Right lobe of liver (tissue), 6 donors: ENCODE results near the gene PIGO. TPM values are rescaled to one million over a fixed set of nuclear protein-coding genes. Genes with fewer than 3 reads are reported as not detected.

Experiments
- ATAC-seq, 4 donors: fragments of 200-7000 bp; cut with Tn5 transposase; one replicate each; pipeline ENCODE4 v1.9.1; 2020; ENCODE audit warnings: mild to moderate bottlenecking in 4 of 4, moderate library complexity in 4 of 4
- DNase-seq, 3 donors: peaks; one replicate each; pipeline ENCODE4 v3.0.0-alpha.2; 2020
- H3K27ac ChIP-seq, 3 donors: fragments of 200-600 bp; one replicate each; pipeline ENCODE4 v1.8.0; 2022
- H3K27me3 ChIP-seq, 2 donors: fragments of 200-600 bp; one replicate each; pipeline ENCODE4 v1.8.0; 2022
- H3K36me3 ChIP-seq, 4 donors: fragments of 200-600 bp; sonication (generic) in 1 of 4; one replicate each; pipeline versions ENCODE4 v1.5.1 to v1.8.0; 2017 to 2022; ENCODE audit warnings: control low read depth in 1 of 4
- H3K4me1 ChIP-seq, 4 donors: fragments of 200-600 bp; sonication (generic) in 1 of 4; one replicate each; pipeline versions ENCODE4 v1.5.1 to v1.8.0; 2017 to 2022; ENCODE audit warnings: control low read depth in 1 of 4
- H3K4me3 ChIP-seq, 3 donors: fragments of 200-600 bp; one replicate each; pipeline ENCODE4 v1.8.0; 2022
- H3K9me3 ChIP-seq, 4 donors: fragments of 200-600 bp; sonication (generic) in 1 of 4; one replicate each; pipeline versions ENCODE4 v1.5.1 to v1.8.0; 2017 to 2022; ENCODE audit warnings: control low read depth in 1 of 4
- CTCF ChIP-seq, 4 donors: fragments of 200-600 bp in 3 of 4; fragments of 450-650 bp in 1 of 4; IDR thresholded peaks; one replicate each; pipeline versions ENCODE4 v1.5.1 to v1.8.0; 2016 to 2022; ENCODE audit warnings: antibody characterized with exemption in 4 of 4, mild to moderate bottlenecking in 2 of 4
- POLR2A ChIP-seq: fragments of 450-650 bp; IDR thresholded peaks from one replicate; pipeline ENCODE4 v1.6.1; 2017; ENCODE audit warnings: antibody characterized with exemption, mild to moderate bottlenecking
- WGBS: methylation state at CpG from one replicate; pipeline ENCODE4 v1.1.6; 2018; ENCODE audit warnings: low coverage, low lambda C conversion rate; ENCODE audit not compliant: insufficient coverage; ENCODE audit errors: missing lambda C conversion rate; 5-methylcytosine and 5-hydroxymethylcytosine counted together
- intact Hi-C, 2 donors: fragments of 100-400 bp; cut with DNase I; formaldehyde crosslinking; loops; one replicate each; pipeline versions ENCODE4 v1.11.2 to v1.14.1; 2022
- total RNA-seq, 6 experiments: library from RNA; depleted of rRNA in 2 of 6; stranded (reverse); fragments of >200 nt in 2 of 6; fragmentation: NEBNext Ultra II Directional in 3 of 6; extraction: Animal tissue kit (Norgen Biotek cat#: 25700) in 3 of 6; gene quantifications; one replicate each; pipeline versions ENCODE4 v1.1.0 to v1.2.4, GENCODE V29; 2016 to 2023
- donor health status: DM: no; HTN: yes; CAD: no.
- donor health status: DM: no; HTN: no; CAD: no.
- donor health status: DM: no; HTN: no; CAD: no.
- donor health status: DM: no; HTN: yes; CAD: no.
- donor health status: DM: no; HTN: yes; CAD: no.

PIGO gene
- total RNA-seq, 6 experiments from 2014 or later = 11.5 to 18.0 (median 15.6) TPM

GRCh38 chr9:35067056-35067455 lies 29.3 kb downstream of the PIGO start:
- Histone ChIP-seq H3K27me3 (no peaks in the 10 kb centered on the region), H3K9me3 (no peaks in the 10 kb centered on the region), H3K4me1 (peaks cover 0 to 30% (median 12%) of the 10 kb centered on the region in 4 donors), H3K36me3 (peaks cover 22 to 71% (median 52%) of the 10 kb centered on the region in 4 donors), H3K27ac (no peak overlapping the region), H3K4me3 (no peak overlapping the region)
- ATAC-seq (no peak), DNase-seq (no peak)
- no peak for TF ChIP-seq CTCF (IDR thresholded peaks at IDR 0.05)
- no peak for TF ChIP-seq POLR2A
- 100% methylated on average over 1 of the region's 1 CpG for WGBS
- intact Hi-C loops = no loop called here

GRCh38 chr9:35060548-35061207 lies 35.7 kb downstream of the PIGO start:
- H3K4me1 ChIP-seq = no peaks in the 10 kb centered on the region
- H3K36me3 ChIP-seq = peaks cover 56 to 100% (median 81%) of the 10 kb centered on the region in 4 donors
- TF ChIP-seq POLR2A (no peak), CTCF (IDR thresholded peaks at IDR 0.05) (no peak)
- no peak for ATAC-seq
- intact Hi-C loops = no loop called here
- no peak overlapping the region for H3K27ac ChIP-seq
- no peaks in the 10 kb centered on the region for H3K27me3 ChIP-seq
- H3K9me3 ChIP-seq = no peaks in the 10 kb centered on the region
- no peak for DNase-seq
- 100% methylated on average over 1 of the region's 11 CpGs for WGBS
- H3K4me3 ChIP-seq = no peak overlapping the region

GRCh38 chr9:35059438-35059837 lies 37.0 kb downstream of the PIGO start:
- Histone ChIP-seq H3K9me3 (no peaks in the 10 kb centered on the region), H3K4me1 (no peaks in the 10 kb centered on the region), H3K36me3 (peaks cover 45 to 100% (median 78%) of the 10 kb centered on the region in 4 donors), H3K4me3 (no peak overlapping the region), H3K27me3 (no peaks in the 10 kb centered on the region), H3K27ac (no peak overlapping the region)
- no peak for TF ChIP-seq CTCF (IDR thresholded peaks at IDR 0.05)
- no peak for TF ChIP-seq POLR2A
- WGBS = 92% methylated on average over 4 of the region's 10 CpGs
- intact Hi-C loops = no loop called here
- ATAC-seq = no peak
- no peak for DNase-seq

GRCh38 chr9:35057271-35057620 lies 39.1 kb downstream of the PIGO start:
- Histone ChIP-seq H3K36me3 (peaks cover 25 to 85% (median 61%) of the 10 kb centered on the region in 4 donors), H3K27me3 (no peaks in the 10 kb centered on the region), H3K4me1 (no peaks in the 10 kb centered on the region), H3K9me3 (no peaks in the 10 kb centered on the region), H3K27ac (no peak overlapping the region), H3K4me3 (no peak overlapping the region)
- ATAC-seq (no peak), DNase-seq (no peak)
- intact Hi-C loops = no loop called here
- WGBS = 87% methylated on average over 5 of the region's 8 CpGs
- TF ChIP-seq POLR2A = no peak
- TF ChIP-seq CTCF (IDR thresholded peaks at IDR 0.05) = no peak
